Bronchial epithelial cell (primary cell): ENCODE results near the gene CLCN4. TPM values are rescaled to one million over a fixed set of nuclear protein-coding genes. Genes with fewer than 3 reads are reported as not detected.
A peak's percentile ranks its signal among the peaks of the same experiment; 100 is the strongest.

Experiments
- DNase-seq: peaks from one replicate; pipeline ENCODE4 v3.0.0-alpha.2; 2010; ENCODE audit warnings: low read depth
- FAIRE-seq: peaks from 2 replicates; lab custom pipeline; 2011; peaks lifted over from hg19 to GRCh38; lab: Jason Lieb, UNC
- H3K27me3 ChIP-seq: 2 replicates; pipeline ENCODE4 v1.5.1; 2011; ENCODE audit warnings: low read length; ENCODE audit not compliant: control insufficient read depth, insufficient read depth
- H3K36me3 ChIP-seq: 2 replicates; pipeline ENCODE4 v1.5.1; 2011; ENCODE audit warnings: low read length; ENCODE audit not compliant: control insufficient read depth, insufficient read depth
- H3K4me3 ChIP-seq: 2 replicates; pipeline ENCODE4 v1.5.1; 2011; ENCODE audit warnings: mild to moderate bottlenecking, low read depth, low read length, control low read depth
- CTCF ChIP-seq: IDR thresholded peaks from 2 replicates; pipeline ENCODE4 v1.5.1; 2011; ENCODE audit warnings: mild to moderate bottlenecking, moderate library complexity, low read length, control low read depth, inconsistent platforms; ENCODE audit not compliant: insufficient read depth, severe bottlenecking
- total RNA-seq: library from RNA; depleted of rRNA; stranded (reverse); fragments of >200 nt; gene quantifications from 2 replicates; pipeline ENCODE4 v1.2.1, GENCODE V29; 2014

CLCN4 gene
- total RNA-seq, 1 donor from 2014 or later: 1.3 TPM

GRCh38 chrX:10167573-10167972 lies 10.8 kb downstream of the CLCN4 start:
- no peak overlapping the region for H3K4me3 ChIP-seq
- H3K27me3 ChIP-seq: no peaks in the 10 kb centered on the region
- no peak for DNase-seq
- FAIRE-seq: no peak
- H3K36me3 ChIP-seq: no peaks in the 10 kb centered on the region
- TF ChIP-seq CTCF: no peak

DNA sequence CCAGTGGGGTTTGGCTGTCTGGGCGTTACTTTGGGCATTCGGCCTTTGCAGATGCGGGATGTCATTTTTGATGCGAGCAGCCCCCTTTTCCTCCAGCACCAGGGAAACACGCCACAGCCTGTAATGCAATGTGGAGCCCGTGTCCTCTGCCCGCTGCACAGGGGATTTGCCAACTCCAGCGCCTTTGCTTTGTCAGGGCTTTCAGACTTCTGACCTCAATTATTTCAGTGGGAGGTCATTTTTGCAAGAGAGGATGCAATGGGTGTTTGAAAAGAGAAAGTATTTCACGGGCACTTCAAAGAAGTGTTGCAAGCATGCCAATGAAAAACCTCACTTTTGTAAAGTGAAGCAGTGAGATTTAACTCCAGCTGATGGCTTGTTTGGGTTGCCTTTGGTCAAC lies 11.5 kb downstream of the CLCN4 start:
- no peaks in the 10 kb centered on the region for H3K36me3 ChIP-seq

DNA sequence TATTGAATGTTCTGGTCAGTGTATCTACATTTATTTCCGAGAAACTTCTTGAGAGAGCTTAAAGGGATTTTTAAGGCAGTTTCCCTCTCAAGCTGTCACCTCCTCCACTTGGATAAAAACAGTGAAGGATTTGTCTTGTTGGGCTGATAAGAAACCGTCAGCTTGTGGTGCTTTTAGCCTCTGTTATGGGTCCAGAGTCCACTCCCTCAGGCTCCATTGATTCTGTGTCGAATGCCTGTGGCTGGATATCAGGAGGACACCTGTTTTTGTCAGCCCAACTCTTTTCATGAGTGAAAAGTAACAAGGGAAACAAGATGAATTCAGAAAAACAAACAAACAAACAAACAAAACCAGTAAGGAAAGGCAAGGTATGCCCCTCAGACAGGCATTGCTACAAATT lies 12.4 kb downstream of the CLCN4 start:
- Histone ChIP-seq H3K4me3 (no peak overlapping the region), H3K36me3 (no peaks in the 10 kb centered on the region), H3K27me3 (no peaks in the 10 kb centered on the region)
- FAIRE-seq (no peak), DNase-seq (no peak)
- TF ChIP-seq CTCF: no peak

More for the DNA sequence above, 11.5 kb downstream of the CLCN4 start:
- FAIRE-seq (no peak), DNase-seq (no peak)
- no peak for TF ChIP-seq CTCF
- no peaks in the 10 kb centered on the region for H3K27me3 ChIP-seq
- H3K4me3 ChIP-seq: no peak overlapping the region

DNA sequence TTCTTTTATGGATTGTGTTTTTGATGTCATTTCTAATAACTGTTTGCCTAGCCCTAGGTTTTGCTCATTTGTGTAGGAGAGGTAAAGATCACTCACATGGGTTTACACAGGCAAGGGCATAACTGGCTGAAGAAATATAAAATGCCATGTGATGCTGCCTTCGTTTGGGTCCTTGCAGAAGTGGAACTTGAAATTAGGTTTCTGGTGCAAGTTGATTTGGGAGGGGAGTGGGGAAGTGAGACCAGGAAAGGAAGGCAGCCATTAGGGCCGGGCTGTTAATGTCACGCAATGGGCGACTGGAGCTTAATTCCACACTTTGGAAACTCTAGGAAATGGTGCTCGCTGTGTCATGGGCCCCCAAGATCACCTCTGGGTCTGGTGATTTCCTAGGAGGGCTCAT lies 14.5 kb downstream of the CLCN4 start:
- TF ChIP-seq CTCF: no peak
- DNase-seq (no peak), FAIRE-seq (no peak)
- Histone ChIP-seq H3K36me3 (no peaks in the 10 kb centered on the region), H3K4me3 (no peak overlapping the region), H3K27me3 (no peaks in the 10 kb centered on the region)

DNA sequence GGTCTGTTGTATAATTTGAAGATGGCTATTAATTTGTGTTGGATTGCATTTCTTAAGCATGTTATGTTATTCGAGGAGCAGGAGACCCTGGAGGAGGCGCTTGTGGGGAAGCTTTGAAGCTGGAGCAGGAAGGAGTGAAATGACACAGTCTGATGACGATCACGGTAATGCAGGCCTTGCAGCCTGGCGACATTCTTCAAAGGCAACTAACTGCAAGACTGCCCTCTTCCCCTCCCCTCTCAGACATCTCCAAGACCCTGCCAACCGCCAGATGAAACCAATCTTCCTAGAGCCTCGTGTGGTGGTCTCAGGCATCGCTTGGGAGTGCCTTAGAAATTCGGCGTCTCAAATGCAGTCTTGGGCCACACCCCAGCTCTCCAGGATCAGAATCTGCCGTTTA lies 16.1 kb downstream of the CLCN4 start:
- no peaks in the 10 kb centered on the region for H3K36me3 ChIP-seq
- no peak for TF ChIP-seq CTCF
- H3K27me3 ChIP-seq: no peaks in the 10 kb centered on the region
- DNase-seq (no peak), FAIRE-seq (no peak)
- H3K4me3 ChIP-seq: no peak overlapping the region

- no peak for FAIRE-seq
- H3K4me3 ChIP-seq: no peak overlapping the region
- DNase-seq: peak; percentile 93
Measured at GRCh38 chrX:10173331-10173900, 16.6 kb downstream of the CLCN4 start.

More at GRCh38 chrX:10173331-10173900, 16.6 kb downstream of the CLCN4 start:
- H3K27me3 ChIP-seq: no peaks in the 10 kb centered on the region
- TF ChIP-seq CTCF: no peak
- H3K36me3 ChIP-seq: no peaks in the 10 kb centered on the region
